Panc1 (cell line): ENCODE results near the gene WWOX.

Source experiments
- POLR2AphosphoS5 ChIP-seq: IDR thresholded peaks from 2 replicates; pipeline ENCODE4 v1.6.1; 2012; ENCODE audit warnings: mild to moderate bottlenecking, low read depth, low read length, moderate library complexity
- SIN3A ChIP-seq: IDR thresholded peaks from 2 replicates; pipeline ENCODE4 v1.6.1; 2012; ENCODE audit warnings: low read depth, mild to moderate bottlenecking, low read length, moderate library complexity, borderline replicate concordance; ENCODE audit not compliant: insufficient read depth
- TCF7L2 ChIP-seq: IDR thresholded peaks from 2 replicates; pipeline ENCODE4 v1.6.1; 2011; ENCODE audit warnings: mild to moderate bottlenecking, low read depth, low read length, inconsistent platforms
- TF ChIP-seq, protein P1 (sequence below): fragments of 450-650 bp; IDR thresholded peaks from 2 replicates; pipeline ENCODE4 v1.5.1; 2017; ENCODE audit warnings: mild to moderate bottlenecking
- TF ChIP-seq, protein P2 (sequence below), 2 experiments: IDR thresholded peaks; 2 replicates each; pipeline ENCODE4 v1.6.1; 2011 to 2012; ENCODE audit warnings: low read depth in 2 of 2, control low read depth in 1 of 2, low read length in 1 of 2, mild to moderate bottlenecking in 1 of 2, moderate library complexity in 1 of 2; ENCODE audit not compliant: insufficient read depth in 1 of 2

DNA sequence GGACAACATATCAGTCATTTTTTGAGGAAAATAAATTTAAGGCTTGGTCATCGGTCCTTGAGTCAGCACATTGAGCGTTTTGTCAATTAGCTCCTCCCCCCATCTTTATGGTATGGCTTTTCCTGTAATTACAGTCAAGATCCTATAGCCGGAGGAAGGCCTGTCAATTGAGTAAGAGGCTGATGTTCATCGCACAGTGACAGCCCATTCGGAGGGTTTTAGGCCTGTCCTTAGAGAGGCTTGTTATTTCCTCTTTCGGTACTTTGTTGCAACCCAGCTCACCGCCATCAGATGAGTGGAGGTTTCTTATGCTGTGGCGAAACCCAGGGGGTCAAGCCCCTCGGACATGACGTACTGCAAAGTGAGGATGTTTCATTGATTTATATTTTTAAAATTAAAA is 395.2 kb downstream of the WWOX start:
- TF ChIP-seq, protein P1, sequence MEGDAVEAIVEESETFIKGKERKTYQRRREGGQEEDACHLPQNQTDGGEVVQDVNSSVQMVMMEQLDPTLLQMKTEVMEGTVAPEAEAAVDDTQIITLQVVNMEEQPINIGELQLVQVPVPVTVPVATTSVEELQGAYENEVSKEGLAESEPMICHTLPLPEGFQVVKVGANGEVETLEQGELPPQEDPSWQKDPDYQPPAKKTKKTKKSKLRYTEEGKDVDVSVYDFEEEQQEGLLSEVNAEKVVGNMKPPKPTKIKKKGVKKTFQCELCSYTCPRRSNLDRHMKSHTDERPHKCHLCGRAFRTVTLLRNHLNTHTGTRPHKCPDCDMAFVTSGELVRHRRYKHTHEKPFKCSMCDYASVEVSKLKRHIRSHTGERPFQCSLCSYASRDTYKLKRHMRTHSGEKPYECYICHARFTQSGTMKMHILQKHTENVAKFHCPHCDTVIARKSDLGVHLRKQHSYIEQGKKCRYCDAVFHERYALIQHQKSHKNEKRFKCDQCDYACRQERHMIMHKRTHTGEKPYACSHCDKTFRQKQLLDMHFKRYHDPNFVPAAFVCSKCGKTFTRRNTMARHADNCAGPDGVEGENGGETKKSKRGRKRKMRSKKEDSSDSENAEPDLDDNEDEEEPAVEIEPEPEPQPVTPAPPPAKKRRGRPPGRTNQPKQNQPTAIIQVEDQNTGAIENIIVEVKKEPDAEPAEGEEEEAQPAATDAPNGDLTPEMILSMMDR: no peak
- no peak for TF ChIP-seq SIN3A
- no peak for TF ChIP-seq POLR2AphosphoS5
- TF ChIP-seq, protein P2, sequence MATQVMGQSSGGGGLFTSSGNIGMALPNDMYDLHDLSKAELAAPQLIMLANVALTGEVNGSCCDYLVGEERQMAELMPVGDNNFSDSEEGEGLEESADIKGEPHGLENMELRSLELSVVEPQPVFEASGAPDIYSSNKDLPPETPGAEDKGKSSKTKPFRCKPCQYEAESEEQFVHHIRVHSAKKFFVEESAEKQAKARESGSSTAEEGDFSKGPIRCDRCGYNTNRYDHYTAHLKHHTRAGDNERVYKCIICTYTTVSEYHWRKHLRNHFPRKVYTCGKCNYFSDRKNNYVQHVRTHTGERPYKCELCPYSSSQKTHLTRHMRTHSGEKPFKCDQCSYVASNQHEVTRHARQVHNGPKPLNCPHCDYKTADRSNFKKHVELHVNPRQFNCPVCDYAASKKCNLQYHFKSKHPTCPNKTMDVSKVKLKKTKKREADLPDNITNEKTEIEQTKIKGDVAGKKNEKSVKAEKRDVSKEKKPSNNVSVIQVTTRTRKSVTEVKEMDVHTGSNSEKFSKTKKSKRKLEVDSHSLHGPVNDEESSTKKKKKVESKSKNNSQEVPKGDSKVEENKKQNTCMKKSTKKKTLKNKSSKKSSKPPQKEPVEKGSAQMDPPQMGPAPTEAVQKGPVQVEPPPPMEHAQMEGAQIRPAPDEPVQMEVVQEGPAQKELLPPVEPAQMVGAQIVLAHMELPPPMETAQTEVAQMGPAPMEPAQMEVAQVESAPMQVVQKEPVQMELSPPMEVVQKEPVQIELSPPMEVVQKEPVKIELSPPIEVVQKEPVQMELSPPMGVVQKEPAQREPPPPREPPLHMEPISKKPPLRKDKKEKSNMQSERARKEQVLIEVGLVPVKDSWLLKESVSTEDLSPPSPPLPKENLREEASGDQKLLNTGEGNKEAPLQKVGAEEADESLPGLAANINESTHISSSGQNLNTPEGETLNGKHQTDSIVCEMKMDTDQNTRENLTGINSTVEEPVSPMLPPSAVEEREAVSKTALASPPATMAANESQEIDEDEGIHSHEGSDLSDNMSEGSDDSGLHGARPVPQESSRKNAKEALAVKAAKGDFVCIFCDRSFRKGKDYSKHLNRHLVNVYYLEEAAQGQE (IDR thresholded peaks at IDR 0.05; ENCODE audit: insufficient read depth in 1 of 2, low read depth in 2 of 2, low read length in 1 of 2): no peak
- TF ChIP-seq TCF7L2: no peak
